Measurements from ENCODE around the gene TPM4.

GRCh38 chr19:16100524-16100923 lies 24.2 kb downstream of the TPM4 start:
- TF ChIP-seq REST (IDR thresholded peaks at IDR 0.05; ENCODE audit: insufficient read depth in 1 of 2, low read depth in 2 of 2, low read length in 2 of 2) (no peak), TAF1 (IDR thresholded peaks at IDR 0.05; ENCODE audit: borderline replicate concordance, insufficient read depth, low read length) (no peak), FOXP2 (optimal IDR thresholded peaks at IDR 0.05; ENCODE audit: borderline replicate concordance, extremely low read depth, extremely low read length, insufficient read depth) (no peak)

Data from PFSK-1 (cell line).